ENCODE measurements around the gene MAN1C1.

The MAN1C1 gene

GRCh38 chr1:25573961-25574360 is 42.6 kb upstream of the MAN1C1 start:
- H3K56ac ChIP-seq (ENCODE audit: low read length) = no peak overlapping the region
- no peak overlapping the region for H3K18ac ChIP-seq (ENCODE audit: low read length)
- no peak overlapping the region for H3K23ac ChIP-seq (ENCODE audit: low read length)
- H2BK15ac ChIP-seq (replicated peaks; ENCODE audit: low read depth) = no peak overlapping the region
- no peak overlapping the region for H2AK5ac ChIP-seq (ENCODE audit: low read length)
- WGBS (ENCODE audit: extremely low coverage, insufficient coverage, low lambda C conversion rate) = no CpG with 5 or more reads among the region's 8 CpGs
- H2BK5ac ChIP-seq (ENCODE audit: low read length) = no peak overlapping the region
- no peak overlapping the region for H4K5ac ChIP-seq (ENCODE audit: low read length)
- no peak overlapping the region for H3K4me2 ChIP-seq (ENCODE audit: low read length)
- H3K79me2 ChIP-seq (ENCODE audit: control insufficient read depth, insufficient read depth, low read length) = no peaks in the 10 kb centered on the region
- H3K27ac ChIP-seq (ENCODE audit: low read depth, low read length) = no peak overlapping the region
- H3K36me3 ChIP-seq (ENCODE audit: control insufficient read depth, insufficient read depth, low read length) = no peaks in the 10 kb centered on the region
- H3K4me1 ChIP-seq (ENCODE audit: control insufficient read depth, low read depth, low read length) = no peaks in the 10 kb centered on the region
- no peak overlapping the region for H3K4me3 ChIP-seq (ENCODE audit: low read length)
- no peaks in the 10 kb centered on the region for H3K79me1 ChIP-seq (ENCODE audit: low read length)
- no peak for DNase-seq
- no peak overlapping the region for H3K4ac ChIP-seq (ENCODE audit: low read depth, low read length)
- no peak overlapping the region for H2BK120ac ChIP-seq (ENCODE audit: low read depth, low read length)
- no peaks in the 10 kb centered on the region for H3K27me3 ChIP-seq (ENCODE audit: insufficient read depth, low read length, poor library complexity)
- H4K8ac ChIP-seq (ENCODE audit: low read depth, low read length) = no peak overlapping the region
- no peak overlapping the region for H3K9ac ChIP-seq (ENCODE audit: low read length)

DNA sequence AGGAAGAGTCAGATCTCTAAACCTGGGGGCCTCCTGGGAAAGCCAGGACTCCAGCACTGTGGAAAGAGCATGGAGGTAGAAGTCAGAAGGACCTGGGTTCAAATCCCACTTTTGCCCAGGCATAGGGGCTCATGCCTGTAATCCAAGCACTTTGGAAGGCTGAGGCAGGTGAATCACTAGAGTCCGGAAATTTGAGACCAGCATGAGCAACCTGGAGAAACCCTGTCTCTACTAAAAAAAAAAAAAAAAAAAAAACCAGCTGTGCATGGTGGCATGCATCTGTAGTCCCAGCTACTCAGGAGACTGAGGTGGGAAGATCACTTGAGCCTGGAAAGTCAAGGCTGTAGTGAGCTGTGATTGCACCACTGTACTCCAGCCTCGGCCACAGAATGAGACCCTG is 41.4 kb upstream of the MAN1C1 start:
- no peak for DNase-seq
- Histone ChIP-seq H3K27me3 (ENCODE audit: insufficient read depth, low read length, poor library complexity) (no peaks in the 10 kb centered on the region), H3K9ac (ENCODE audit: low read length) (no peak overlapping the region), H2BK15ac (replicated peaks; ENCODE audit: low read depth) (no peak overlapping the region), H3K79me2 (ENCODE audit: control insufficient read depth, insufficient read depth, low read length) (no peaks in the 10 kb centered on the region), H3K79me1 (ENCODE audit: low read length) (no peaks in the 10 kb centered on the region), H3K4me1 (ENCODE audit: control insufficient read depth, low read depth, low read length) (no peaks in the 10 kb centered on the region), H4K5ac (ENCODE audit: low read length) (no peak overlapping the region), H3K4ac (ENCODE audit: low read depth, low read length) (no peak overlapping the region), H2BK120ac (ENCODE audit: low read depth, low read length) (no peak overlapping the region), H3K23ac (ENCODE audit: low read length) (no peak overlapping the region), H3K36me3 (ENCODE audit: control insufficient read depth, insufficient read depth, low read length) (no peaks in the 10 kb centered on the region), H3K4me3 (ENCODE audit: low read length) (no peak overlapping the region), H4K8ac (ENCODE audit: low read depth, low read length) (no peak overlapping the region), H3K4me2 (ENCODE audit: low read length) (no peak overlapping the region), H3K27ac (ENCODE audit: low read depth, low read length) (no peak overlapping the region), H3K56ac (ENCODE audit: low read length) (no peak overlapping the region), H2AK5ac (ENCODE audit: low read length) (no peak overlapping the region), H3K18ac (ENCODE audit: low read length) (no peak overlapping the region), H2BK5ac (ENCODE audit: low read length) (no peak overlapping the region)
- no CpG with 5 or more reads among the region's 2 CpGs for WGBS (ENCODE audit: extremely low coverage, insufficient coverage, low lambda C conversion rate)

DNA sequence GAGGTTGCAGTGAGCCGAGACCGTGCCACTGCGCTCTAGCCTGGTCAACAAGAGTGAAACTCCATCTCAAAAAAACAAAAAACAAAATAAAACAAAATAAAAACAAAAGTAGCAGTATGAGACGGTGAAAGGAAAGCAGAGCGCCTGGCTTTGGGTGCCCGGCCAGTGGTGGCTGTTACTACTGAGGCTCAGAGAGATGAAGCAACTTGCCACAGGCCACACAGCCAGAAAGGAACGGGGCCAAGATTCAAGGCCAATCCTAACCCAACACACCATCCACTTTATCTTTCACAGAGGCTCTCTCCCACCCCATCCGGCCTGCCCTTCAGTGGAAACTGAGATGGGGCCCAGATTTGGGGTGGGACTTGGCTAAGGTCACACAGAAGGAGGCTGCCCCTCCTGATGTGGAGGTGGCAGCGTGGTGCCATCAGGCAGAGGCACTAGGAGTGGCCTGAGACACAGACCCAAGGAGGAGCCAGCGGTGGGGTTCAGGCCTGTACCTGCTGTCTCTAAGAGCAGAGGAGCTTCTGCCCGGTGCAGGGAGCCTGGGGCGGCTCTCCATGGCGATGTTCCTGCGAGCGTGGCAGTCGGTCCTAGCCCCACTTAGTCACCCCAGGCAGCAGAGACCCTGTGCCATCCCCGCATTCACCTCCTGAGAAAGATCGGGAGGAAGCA is 40.0 kb upstream of the MAN1C1 start:
- WGBS (ENCODE audit: extremely low coverage, insufficient coverage, low lambda C conversion rate) = no CpG with 5 or more reads among the region's 18 CpGs
- no peak for DNase-seq
- Histone ChIP-seq H2BK15ac (replicated peaks; ENCODE audit: low read depth) (no peak overlapping the region), H3K4me1 (ENCODE audit: control insufficient read depth, low read depth, low read length) (no peaks in the 10 kb centered on the region), H2BK5ac (ENCODE audit: low read length) (no peak overlapping the region), H3K4me3 (ENCODE audit: low read length) (no peak overlapping the region), H2AK5ac (ENCODE audit: low read length) (no peak overlapping the region), H3K23ac (ENCODE audit: low read length) (no peak overlapping the region), H3K18ac (ENCODE audit: low read length) (no peak overlapping the region), H3K79me2 (ENCODE audit: control insufficient read depth, insufficient read depth, low read length) (no peaks in the 10 kb centered on the region), H3K4me2 (ENCODE audit: low read length) (no peak overlapping the region), H3K56ac (ENCODE audit: low read length) (no peak overlapping the region), H4K8ac (ENCODE audit: low read depth, low read length) (no peak overlapping the region), H3K36me3 (ENCODE audit: control insufficient read depth, insufficient read depth, low read length) (no peaks in the 10 kb centered on the region), H3K27me3 (ENCODE audit: insufficient read depth, low read length, poor library complexity) (no peaks in the 10 kb centered on the region), H2BK120ac (ENCODE audit: low read depth, low read length) (no peak overlapping the region), H3K27ac (ENCODE audit: low read depth, low read length) (no peak overlapping the region), H3K4ac (ENCODE audit: low read depth, low read length) (no peak overlapping the region), H4K5ac (ENCODE audit: low read length) (no peak overlapping the region), H3K9ac (ENCODE audit: low read length) (no peak overlapping the region), H3K79me1 (ENCODE audit: low read length) (no peaks in the 10 kb centered on the region)

DNA sequence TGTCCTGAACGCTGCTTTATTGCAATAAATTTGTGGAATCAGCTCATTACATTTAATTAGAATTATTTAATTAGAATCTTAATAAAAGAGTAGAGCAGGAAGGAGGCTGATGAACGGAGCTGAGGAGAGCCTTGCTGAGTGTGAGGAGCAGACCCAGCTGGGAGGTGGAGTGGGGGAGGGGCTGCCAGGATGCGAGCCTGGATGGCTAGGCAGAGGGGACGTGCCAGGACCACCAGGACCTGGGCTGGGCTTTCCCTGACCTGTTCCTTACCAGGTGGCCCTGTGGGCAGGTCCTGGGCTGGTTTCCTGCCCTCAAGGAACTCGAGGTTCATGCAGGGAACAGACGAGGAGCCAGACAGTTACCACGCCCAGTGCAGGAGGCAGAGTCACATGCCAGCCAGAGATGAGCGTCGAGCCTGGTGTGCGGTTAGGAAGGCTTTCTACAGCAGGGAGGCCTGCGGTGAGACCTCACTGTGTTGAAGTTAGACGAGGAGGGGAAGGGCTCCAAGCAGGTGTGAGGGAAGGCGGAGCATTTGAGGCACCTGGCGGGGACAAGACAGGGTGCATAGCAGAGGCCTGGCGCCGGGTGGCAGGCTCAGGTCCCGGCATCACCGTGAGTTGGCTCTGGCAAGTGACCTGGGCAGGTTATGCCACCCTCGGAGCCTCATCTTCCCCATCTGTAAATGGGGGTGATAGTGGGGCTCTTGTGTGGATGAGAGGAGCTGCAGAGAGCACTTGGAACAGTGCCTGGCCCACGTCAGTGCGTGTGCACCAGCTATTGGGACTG is 39.3 kb upstream of the MAN1C1 start:
- H3K36me3 ChIP-seq (ENCODE audit: control insufficient read depth, insufficient read depth, low read length) = no peaks in the 10 kb centered on the region
- no peak overlapping the region for H3K9ac ChIP-seq (ENCODE audit: low read length)
- no peak overlapping the region for H2BK120ac ChIP-seq (ENCODE audit: low read depth, low read length)
- H2AK5ac ChIP-seq (ENCODE audit: low read length) = no peak overlapping the region
- no peak overlapping the region for H3K18ac ChIP-seq (ENCODE audit: low read length)
- no peak overlapping the region for H3K4me2 ChIP-seq (ENCODE audit: low read length)
- no peaks in the 10 kb centered on the region for H3K79me2 ChIP-seq (ENCODE audit: control insufficient read depth, insufficient read depth, low read length)
- DNase-seq = no peak
- no peak overlapping the region for H4K8ac ChIP-seq (ENCODE audit: low read depth, low read length)
- H4K5ac ChIP-seq (ENCODE audit: low read length) = no peak overlapping the region
- H3K4me3 ChIP-seq (ENCODE audit: low read length) = no peak overlapping the region
- WGBS (ENCODE audit: extremely low coverage, insufficient coverage, low lambda C conversion rate) = no CpG with 5 or more reads among the region's 21 CpGs
- no peak overlapping the region for H3K27ac ChIP-seq (ENCODE audit: low read depth, low read length)
- H3K79me1 ChIP-seq (ENCODE audit: low read length) = no peaks in the 10 kb centered on the region
- no peak overlapping the region for H2BK5ac ChIP-seq (ENCODE audit: low read length)
- no peaks in the 10 kb centered on the region for H3K4me1 ChIP-seq (ENCODE audit: control insufficient read depth, low read depth, low read length)
- no peak overlapping the region for H3K56ac ChIP-seq (ENCODE audit: low read length)
- H3K23ac ChIP-seq (ENCODE audit: low read length) = no peak overlapping the region
- no peaks in the 10 kb centered on the region for H3K27me3 ChIP-seq (ENCODE audit: insufficient read depth, low read length, poor library complexity)
- H3K4ac ChIP-seq (ENCODE audit: low read depth, low read length) = no peak overlapping the region
- H2BK15ac ChIP-seq (replicated peaks; ENCODE audit: low read depth) = no peak overlapping the region

GRCh38 chr1:25579292-25580252 is 37.0 kb upstream of the MAN1C1 start:
- H2BK5ac ChIP-seq (ENCODE audit: low read length) = no peak overlapping the region
- no peak overlapping the region for H3K56ac ChIP-seq (ENCODE audit: low read length)
- no peak overlapping the region for H3K18ac ChIP-seq (ENCODE audit: low read length)
- H3K23ac ChIP-seq (ENCODE audit: low read length) = peak overlapping the region; percentile 11
- no peak overlapping the region for H4K8ac ChIP-seq (ENCODE audit: low read depth, low read length)
- H3K27me3 ChIP-seq (ENCODE audit: insufficient read depth, low read length, poor library complexity) = no peaks in the 10 kb centered on the region
- H3K4me2 ChIP-seq (ENCODE audit: low read length) = no peak overlapping the region
- no peaks in the 10 kb centered on the region for H3K79me2 ChIP-seq (ENCODE audit: control insufficient read depth, insufficient read depth, low read length)
- no peak overlapping the region for H3K4me3 ChIP-seq (ENCODE audit: low read length)
- H4K5ac ChIP-seq (ENCODE audit: low read length) = no peak overlapping the region
- H3K36me3 ChIP-seq (ENCODE audit: control insufficient read depth, insufficient read depth, low read length) = no peaks in the 10 kb centered on the region
- H3K4ac ChIP-seq (ENCODE audit: low read depth, low read length) = no peak overlapping the region
- no peak overlapping the region for H2BK120ac ChIP-seq (ENCODE audit: low read depth, low read length)
- DNase-seq = no peak
- no peaks in the 10 kb centered on the region for H3K4me1 ChIP-seq (ENCODE audit: control insufficient read depth, low read depth, low read length)
- H2AK5ac ChIP-seq (ENCODE audit: low read length) = no peak overlapping the region
- H2BK15ac ChIP-seq (replicated peaks; ENCODE audit: low read depth) = no peak overlapping the region
- H3K9ac ChIP-seq (ENCODE audit: low read length) = no peak overlapping the region
- WGBS (ENCODE audit: extremely low coverage, insufficient coverage, low lambda C conversion rate) = no CpG with 5 or more reads among the region's 19 CpGs
- H3K79me1 ChIP-seq (ENCODE audit: low read length) = no peaks in the 10 kb centered on the region
- H3K27ac ChIP-seq (ENCODE audit: low read depth, low read length) = no peak overlapping the region
